Fibroblast of mammary gland (primary cell): ENCODE measurements around the gene SUSD4.

Source experiments
- DNase-seq: peaks from one replicate; pipeline ENCODE4 v3.0.0-alpha.2; 2010; ENCODE audit warnings: low read depth
- H3K4me3 ChIP-seq: 2 replicates; pipeline ENCODE4 v1.5.1; 2011; ENCODE audit warnings: low read depth, mild to moderate bottlenecking, low read length, moderate library complexity; ENCODE audit not compliant: control insufficient read depth
- TF ChIP-seq, protein P1 (sequence below): conservative IDR thresholded peaks from 2 replicates; pipeline ENCODE4 v1.5.1; 2011; ENCODE audit warnings: low read depth, low read length, inconsistent platforms; ENCODE audit not compliant: control insufficient read depth, insufficient read depth

The SUSD4 gene

DNA sequence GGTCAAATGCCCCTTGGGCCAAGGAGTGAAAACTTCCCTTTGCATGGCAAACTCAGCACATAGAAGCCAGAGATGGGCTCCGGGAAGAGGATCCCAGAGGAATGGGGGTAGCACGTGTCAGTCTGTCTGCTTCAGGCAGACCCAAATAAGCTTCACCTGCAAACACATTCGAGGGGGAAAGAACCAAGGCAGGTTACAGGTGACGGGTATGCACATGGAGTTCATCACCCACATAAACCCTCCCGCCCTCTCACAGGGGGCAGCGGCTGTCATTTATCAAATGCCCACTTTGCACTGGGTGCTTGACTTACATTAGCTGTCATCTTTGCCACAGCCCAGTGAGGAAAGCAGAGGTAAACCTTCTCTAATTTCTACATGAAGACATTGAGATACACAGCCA, 147.9 kb downstream of the SUSD4 start:
- TF ChIP-seq, protein P1, sequence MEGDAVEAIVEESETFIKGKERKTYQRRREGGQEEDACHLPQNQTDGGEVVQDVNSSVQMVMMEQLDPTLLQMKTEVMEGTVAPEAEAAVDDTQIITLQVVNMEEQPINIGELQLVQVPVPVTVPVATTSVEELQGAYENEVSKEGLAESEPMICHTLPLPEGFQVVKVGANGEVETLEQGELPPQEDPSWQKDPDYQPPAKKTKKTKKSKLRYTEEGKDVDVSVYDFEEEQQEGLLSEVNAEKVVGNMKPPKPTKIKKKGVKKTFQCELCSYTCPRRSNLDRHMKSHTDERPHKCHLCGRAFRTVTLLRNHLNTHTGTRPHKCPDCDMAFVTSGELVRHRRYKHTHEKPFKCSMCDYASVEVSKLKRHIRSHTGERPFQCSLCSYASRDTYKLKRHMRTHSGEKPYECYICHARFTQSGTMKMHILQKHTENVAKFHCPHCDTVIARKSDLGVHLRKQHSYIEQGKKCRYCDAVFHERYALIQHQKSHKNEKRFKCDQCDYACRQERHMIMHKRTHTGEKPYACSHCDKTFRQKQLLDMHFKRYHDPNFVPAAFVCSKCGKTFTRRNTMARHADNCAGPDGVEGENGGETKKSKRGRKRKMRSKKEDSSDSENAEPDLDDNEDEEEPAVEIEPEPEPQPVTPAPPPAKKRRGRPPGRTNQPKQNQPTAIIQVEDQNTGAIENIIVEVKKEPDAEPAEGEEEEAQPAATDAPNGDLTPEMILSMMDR = no peak
- DNase-seq = no peak
- no peak overlapping the region for H3K4me3 ChIP-seq

DNA sequence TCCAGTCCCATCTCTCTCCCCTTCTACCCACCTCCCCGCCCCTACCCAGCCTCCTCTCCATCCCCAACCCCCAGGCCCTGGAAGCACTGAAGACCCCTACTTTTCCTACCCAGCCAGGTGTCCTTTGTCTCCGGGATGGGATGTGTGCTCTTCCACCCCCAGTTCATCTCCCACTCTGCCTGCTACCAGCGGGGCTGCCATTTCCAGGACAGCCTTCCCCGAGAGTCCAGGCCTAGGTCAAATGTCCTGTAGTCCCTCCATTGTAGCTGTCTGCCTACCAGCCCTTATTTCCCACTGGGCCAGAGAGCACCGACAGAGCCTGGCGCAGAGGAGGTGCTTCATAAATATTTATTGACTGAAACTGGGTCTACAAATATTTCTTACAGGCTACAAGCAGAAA, 148.9 kb downstream of the SUSD4 start:
- no peak overlapping the region for H3K4me3 ChIP-seq
- TF ChIP-seq, protein P1 = no peak
- no peak for DNase-seq

DNA sequence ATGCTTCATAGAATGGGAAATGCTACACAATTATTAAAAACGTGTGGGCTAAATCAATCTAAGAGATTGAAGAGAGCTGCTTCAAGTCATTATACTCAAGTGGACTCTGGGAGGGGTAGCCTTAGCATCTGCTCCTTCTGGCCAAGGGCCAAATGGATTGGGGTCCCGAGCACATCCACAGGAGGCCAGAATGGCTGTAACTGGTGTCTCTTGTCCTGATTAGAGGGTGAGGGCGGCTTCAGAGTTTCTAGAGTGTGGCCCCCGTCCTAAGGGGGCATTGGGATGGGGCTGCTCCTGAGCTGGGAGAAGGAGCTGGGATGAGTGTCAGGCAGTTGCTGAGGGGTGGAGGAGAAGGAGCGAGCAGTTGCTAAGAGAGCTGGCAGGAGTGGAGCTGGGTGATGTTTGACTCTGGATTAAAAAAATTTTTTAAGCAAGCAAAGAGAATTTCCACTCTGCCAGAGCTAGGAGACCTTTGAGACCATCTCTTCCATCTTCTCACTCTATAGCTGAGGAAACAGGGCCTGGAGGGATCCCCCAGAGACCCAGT, 149.6 kb downstream of the SUSD4 start:
- TF ChIP-seq, protein P1 = no peak
- H3K4me3 ChIP-seq = no peak overlapping the region
- no peak for DNase-seq

DNA sequence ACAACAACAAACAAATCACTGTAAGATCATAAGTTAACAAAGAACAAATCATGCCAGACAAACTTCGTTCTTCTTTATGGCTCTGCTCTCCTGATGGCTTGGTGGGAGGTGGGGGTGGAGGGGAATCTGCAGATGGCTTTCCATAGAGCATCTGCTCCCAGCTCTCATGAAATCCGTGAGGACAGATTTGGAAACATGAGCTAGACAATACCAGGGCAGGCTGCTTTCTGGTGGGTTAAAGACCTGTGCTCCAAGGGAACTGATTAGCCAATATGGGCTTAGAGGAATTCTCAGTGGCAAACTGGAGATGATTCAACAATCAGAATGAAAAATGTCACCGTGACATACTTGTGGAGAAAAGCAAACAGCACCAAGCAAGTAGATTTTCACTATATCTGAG, 151.5 kb downstream of the SUSD4 start:
- no peak overlapping the region for H3K4me3 ChIP-seq
- TF ChIP-seq, protein P1 = no peak

DNA sequence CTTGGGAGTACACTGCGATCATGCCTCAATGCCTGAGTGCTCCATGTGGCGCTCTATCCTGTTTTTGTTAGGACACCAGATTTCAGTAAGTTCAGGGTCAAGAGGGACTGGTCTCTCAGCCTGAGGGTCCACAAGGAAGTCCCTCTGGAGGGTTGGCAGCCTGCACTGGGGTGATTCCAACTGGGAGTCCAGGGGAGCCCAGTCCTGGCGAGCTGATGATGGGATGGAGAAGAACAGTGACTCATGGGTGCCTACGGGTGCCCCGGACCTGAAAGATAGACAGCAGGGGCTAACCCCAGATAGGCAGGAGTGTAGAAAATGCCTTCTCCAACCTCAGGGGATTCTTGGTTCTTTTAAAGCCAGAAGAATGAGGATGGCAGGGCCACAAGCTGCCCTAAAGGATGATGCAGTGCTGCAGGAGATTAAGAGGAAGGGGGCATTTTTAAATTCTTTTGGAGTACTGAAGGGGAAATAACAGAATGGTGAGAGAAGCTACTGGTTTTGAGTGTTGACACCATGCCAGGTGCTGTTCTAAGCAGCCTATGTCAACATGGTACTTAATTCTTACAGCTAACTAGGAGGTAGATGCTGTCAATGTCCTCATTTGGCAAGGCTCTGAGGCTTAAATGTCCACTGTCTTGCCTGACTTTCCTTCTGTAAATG, 152.5 kb downstream of the SUSD4 start:
- no peak overlapping the region for H3K4me3 ChIP-seq
- no peak for DNase-seq
- TF ChIP-seq, protein P1 = no peak

More for the DNA sequence above, 151.5 kb downstream of the SUSD4 start:
- DNase-seq = no peak

DNA sequence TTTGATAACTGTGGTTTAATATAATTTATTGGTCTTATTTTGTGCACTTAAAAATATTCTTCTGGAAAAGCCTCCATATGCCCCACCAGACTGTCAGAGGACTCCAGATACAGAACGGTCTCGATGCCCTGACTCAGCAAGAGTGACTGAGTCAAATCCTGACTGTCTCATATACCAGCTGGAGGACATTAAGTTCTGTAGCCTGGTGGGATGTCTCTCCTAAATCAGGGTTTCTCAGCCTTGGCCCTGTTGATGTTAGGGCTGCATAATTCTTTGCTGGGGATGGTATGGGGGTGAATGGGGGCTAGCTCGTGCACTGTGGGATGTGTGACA, 153.2 kb downstream of the SUSD4 start:
- TF ChIP-seq, protein P1 = no peak
- DNase-seq = peak; percentile 35
- no peak overlapping the region for H3K4me3 ChIP-seq

DNA sequence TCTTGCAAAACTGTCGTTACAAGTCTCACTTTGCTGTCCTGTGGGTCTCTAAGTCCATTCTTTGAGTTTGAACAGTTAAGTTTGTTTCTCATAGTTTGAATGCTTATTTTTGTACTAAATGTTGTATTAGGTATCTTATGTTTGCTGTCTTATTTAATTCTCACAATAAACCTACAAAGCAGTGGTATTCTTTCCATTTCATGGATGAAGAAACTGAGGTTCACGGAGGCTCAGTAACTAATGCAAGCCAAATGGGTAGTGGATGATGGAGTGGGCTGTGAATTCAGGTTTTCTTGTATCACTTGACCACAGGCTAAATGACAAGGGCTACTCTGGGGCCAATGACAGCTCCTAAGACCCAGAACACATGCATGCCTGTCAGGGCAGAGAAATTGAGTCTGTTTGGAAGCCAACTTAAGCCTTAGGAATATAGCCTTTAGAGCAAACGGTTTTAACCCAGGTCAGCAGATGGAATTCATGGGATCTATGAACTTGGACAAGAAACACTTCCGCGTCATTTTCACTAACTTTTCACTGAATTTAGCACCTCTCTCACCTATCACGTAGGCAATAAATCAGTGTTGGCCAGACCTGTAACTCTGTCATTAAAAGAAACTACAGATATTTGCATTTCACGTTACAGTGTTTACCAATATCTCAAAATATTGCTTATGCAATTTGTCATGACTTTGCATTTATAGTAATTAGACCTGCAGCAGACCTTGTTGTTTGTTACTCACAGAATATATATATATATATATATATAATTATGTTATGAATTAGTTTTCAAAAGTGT, 153.8 kb downstream of the SUSD4 start:
- TF ChIP-seq, protein P1 = no peak
- no peak for DNase-seq
- H3K4me3 ChIP-seq = no peak overlapping the region
